ENCODE data around the gene RNPEPL1.
"Not testable (repeated sequence)": the region's sequence is repeated elsewhere in the genome, so short reads cannot be mapped to it uniquely, and the experiment has no call there.

Gene RNPEPL1

GRCh38 chr2:240538031-240538780 is 30.1 kb upstream of the RNPEPL1 start:
- DNase-seq: no peak

- DNase-seq: not testable (repeated sequence)
These were observed 29.2 kb upstream of the RNPEPL1 start for GRCh38 chr2:240539101-240539500.

- DNase-seq: no peak
These were observed 28.4 kb upstream of the RNPEPL1 start for GRCh38 chr2:240539906-240540305.

GRCh38 chr2:240551288-240551687 is 17.0 kb upstream of the RNPEPL1 start:
- no peak for DNase-seq

- DNase-seq: no peak
These were observed 16.5 kb upstream of the RNPEPL1 start for GRCh38 chr2:240551811-240552210.

- no peak for DNase-seq
These were observed 14.3 kb upstream of the RNPEPL1 start for GRCh38 chr2:240553956-240554480.

GRCh38 chr2:240554767-240555493 is 13.4 kb upstream of the RNPEPL1 start:
- no peak for DNase-seq

GRCh38 chr2:240555541-240556250 is 12.6 kb upstream of the RNPEPL1 start:
- no peak for DNase-seq

GRCh38 chr2:240556553-240557100 is 11.7 kb upstream of the RNPEPL1 start:
- peak; percentile 29 to 79 (median 59) for DNase-seq

- DNase-seq: no peak
These were observed 11.1 kb upstream of the RNPEPL1 start for GRCh38 chr2:240557101-240557751.

- DNase-seq: peak; percentile 26 to 81 (median 49)
These were observed 10.5 kb upstream of the RNPEPL1 start, which contains the start of gene ANKMY1 for GRCh38 chr2:240557808-240558207. ANKMY1 (minus strand) TSS chr2:240557988; CDS start chr2:240557335, 653 bp downstream.

- DNase-seq: no peak
These were observed 10.0 kb upstream of the RNPEPL1 start for GRCh38 chr2:240558236-240558761.

GRCh38 chr2:240559286-240559685 is 9.0 kb upstream of the RNPEPL1 start:
- no peak for DNase-seq

- peak; percentile 78 to 94 (median 85) for DNase-seq
These were observed 8.2 kb upstream of the RNPEPL1 start, which contains the start of gene DUSP28 for GRCh38 chr2:240560084-240560479. DUSP28 (plus strand) TSS chr2:240560357; CDS start chr2:240560685, 328 bp downstream.

- DNase-seq: peak; percentile 97 to 100 (median 99)
These were observed 7.6 kb upstream of the RNPEPL1 start for GRCh38 chr2:240560480-240561324.

GRCh38 chr2:240561325-240561971 is 6.8 kb upstream of the RNPEPL1 start:
- DNase-seq: peak in 1 of 5 experiments; percentile 65

GRCh38 chr2:240563231-240563630 is 5.1 kb upstream of the RNPEPL1 start:
- DNase-seq: not testable (repeated sequence)

GRCh38 chr2:240563951-240564560 is 4.2 kb upstream of the RNPEPL1 start:
- DNase-seq: no peak

- peak in 2 of 5 experiments; percentile 27 to 62 for DNase-seq
These were observed 3.5 kb upstream of the RNPEPL1 start for GRCh38 chr2:240564561-240565332.

Measured in T-helper 2 cell (primary cell).